ENCODE data around the gene SLC38A5.
"Not testable (repeated sequence)": the region's sequence is repeated elsewhere in the genome, so short reads cannot be mapped to it uniquely, and the experiment has no call there.

SLC38A5 gene

GRCh38 chrX:48470110-48470832 is at the start of gene SLC38A5:
Gene SLC38A5 (minus strand): TSS chrX:48470260. CDS start chrX:48467924, 2,336 bp downstream.
- no peak for DNase-seq

- not testable (repeated sequence) for DNase-seq
Observed at GRCh38 chrX:48519481-48519880, 49.4 kb upstream of the SLC38A5 start.

- no peak for DNase-seq
Observed at GRCh38 chrX:48516987-48517386, 46.9 kb upstream of the SLC38A5 start.

GRCh38 chrX:48516285-48516684 is 46.2 kb upstream of the SLC38A5 start:
- no peak for DNase-seq

GRCh38 chrX:48515842-48516241 is 45.8 kb upstream of the SLC38A5 start:
- no peak for DNase-seq

GRCh38 chrX:48514868-48515460 is 44.9 kb upstream of the SLC38A5 start:
- DNase-seq: no peak

GRCh38 chrX:48514126-48514806 is 44.2 kb upstream of the SLC38A5 start:
- DNase-seq: no peak

GRCh38 chrX:48513670-48514069 is 43.6 kb upstream of the SLC38A5 start:
- no peak for DNase-seq

- no peak for DNase-seq
Observed at GRCh38 chrX:48512371-48512935, 42.4 kb upstream of the SLC38A5 start.

GRCh38 chrX:48511560-48511959 is 41.5 kb upstream of the SLC38A5 start:
- no peak for DNase-seq

GRCh38 chrX:48509619-48510018 is 39.6 kb upstream of the SLC38A5 start:
- no peak for DNase-seq

GRCh38 chrX:48509245-48509590 is 39.2 kb upstream of the SLC38A5 start:
- no peak for DNase-seq

GRCh38 chrX:48508400-48509244 is 38.6 kb upstream of the SLC38A5 start, which contains the start of gene PORCN:
Gene PORCN (plus strand): TSS chrX:48508992. CDS start chrX:48509821, 829 bp downstream.
- DNase-seq: peak; percentile 86

GRCh38 chrX:48507246-48507645 is 37.2 kb upstream of the SLC38A5 start:
- DNase-seq: no peak

GRCh38 chrX:48505481-48505880 is 35.4 kb upstream of the SLC38A5 start:
- no peak for DNase-seq

GRCh38 chrX:48504261-48504660 is 34.2 kb upstream of the SLC38A5 start:
- no peak for DNase-seq

GRCh38 chrX:48498374-48498809 is 28.3 kb upstream of the SLC38A5 start:
- no peak for DNase-seq

- no peak for DNase-seq
Observed at GRCh38 chrX:48497871-48498270, 27.8 kb upstream of the SLC38A5 start.

GRCh38 chrX:48496660-48497059 is 26.6 kb upstream of the SLC38A5 start:
- no peak for DNase-seq

GRCh38 chrX:48493890-48494364 is 23.9 kb upstream of the SLC38A5 start:
- no peak for DNase-seq

- DNase-seq: no peak
Observed at GRCh38 chrX:48492293-48492910, 22.3 kb upstream of the SLC38A5 start.

GRCh38 chrX:48491809-48492208 is 21.7 kb upstream of the SLC38A5 start:
- DNase-seq: no peak

Data from femur (tissue), 1 donor.